SJSA1 (cell line): Measurements from ENCODE around the gene MED16. TPM values are rescaled to one million over a fixed set of nuclear protein-coding genes. Genes with fewer than 3 reads are reported as not detected.
"Not testable (repeated sequence)": the region's sequence is repeated elsewhere in the genome, so short reads cannot be mapped to it uniquely, and the experiment has no call there.

Source experiments
- DNase-seq, 2 experiments: peaks; one replicate each; pipeline ENCODE4 v3.0.0-alpha.2; 2015 to 2020; ENCODE audit warnings: low spot score in 2 of 2, low read depth in 1 of 2
- H3K27ac ChIP-seq: fragments of 250-450 bp; sonication (Bioruptor Pico); 2 replicates; pipeline ENCODE4 v1.5.1; 2020; ENCODE audit warnings: mild to moderate bottlenecking, moderate library complexity
- H3K27me3 ChIP-seq: fragments of 250-450 bp; sonication (Bioruptor Pico); replicated peaks from 2 replicates; pipeline ENCODE4 v1.5.1; 2020; ENCODE audit warnings: mild to moderate bottlenecking, moderate library complexity
- H3K36me3 ChIP-seq: fragments of 250-450 bp; sonication (Bioruptor Pico); 2 replicates; pipeline ENCODE4 v1.5.1; 2020; ENCODE audit warnings: mild to moderate bottlenecking
- H3K4me1 ChIP-seq: fragments of 250-450 bp; sonication (Bioruptor Pico); replicated peaks from 2 replicates; pipeline ENCODE4 v1.6.1; 2021; ENCODE audit warnings: mild to moderate bottlenecking
- H3K4me3 ChIP-seq: fragments of 250-450 bp; sonication (Bioruptor Pico); 2 replicates; pipeline ENCODE4 v1.5.1; 2020; ENCODE audit warnings: mild to moderate bottlenecking
- H3K9me3 ChIP-seq: fragments of 250-450 bp; sonication (Bioruptor Pico); replicated peaks from 2 replicates; pipeline ENCODE4 v1.5.1; 2020; ENCODE audit warnings: mild to moderate bottlenecking
- total RNA-seq: library from RNA; depleted of rRNA; stranded (reverse); fragments of >200 nt; shearing (Covaris generic); gene quantifications from 2 replicates; pipeline ENCODE4 v1.2.3, GENCODE V29; 2014

MED16 gene
- total RNA-seq, 1 experiment from 2014 or later, result 17.2 TPM

DNA sequence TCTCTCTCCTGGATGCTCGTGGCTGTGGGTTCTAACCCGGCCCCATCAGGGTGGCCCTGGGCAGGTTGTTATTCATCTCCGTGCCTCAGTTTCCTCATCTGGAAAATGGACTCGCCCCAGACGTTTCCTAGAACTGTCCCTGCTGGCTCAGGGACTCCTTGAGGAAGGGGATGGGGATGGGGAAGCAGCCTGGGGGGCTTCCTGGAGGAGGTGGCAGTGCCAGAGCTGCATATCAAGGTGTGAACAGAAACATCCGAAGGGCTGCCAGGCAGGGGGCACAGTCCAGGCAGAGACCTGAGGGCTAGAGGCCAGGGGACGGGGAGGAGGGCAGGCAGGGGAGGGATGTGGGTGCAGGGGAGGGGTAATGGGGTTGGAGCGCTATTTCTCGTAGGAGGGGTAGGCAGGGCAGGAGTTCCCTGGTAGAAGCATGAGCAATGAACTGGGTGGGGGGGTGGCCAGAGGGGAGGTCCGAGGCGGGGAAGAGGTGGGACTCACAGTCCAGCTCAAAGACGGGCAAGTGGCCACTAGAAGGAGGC, 44.5 kb downstream of the MED16 start:
- no peak for DNase-seq
- H3K36me3 ChIP-seq, result no peaks in the 10 kb centered on the region
- peaks cover 30% of the 10 kb centered on the region for H3K27me3 ChIP-seq
- no peak overlapping the region for H3K4me3 ChIP-seq
- no peaks in the 10 kb centered on the region for H3K9me3 ChIP-seq
- H3K27ac ChIP-seq, result no peak overlapping the region
- H3K4me1 ChIP-seq, result peaks cover 11% of the 10 kb centered on the region

DNA sequence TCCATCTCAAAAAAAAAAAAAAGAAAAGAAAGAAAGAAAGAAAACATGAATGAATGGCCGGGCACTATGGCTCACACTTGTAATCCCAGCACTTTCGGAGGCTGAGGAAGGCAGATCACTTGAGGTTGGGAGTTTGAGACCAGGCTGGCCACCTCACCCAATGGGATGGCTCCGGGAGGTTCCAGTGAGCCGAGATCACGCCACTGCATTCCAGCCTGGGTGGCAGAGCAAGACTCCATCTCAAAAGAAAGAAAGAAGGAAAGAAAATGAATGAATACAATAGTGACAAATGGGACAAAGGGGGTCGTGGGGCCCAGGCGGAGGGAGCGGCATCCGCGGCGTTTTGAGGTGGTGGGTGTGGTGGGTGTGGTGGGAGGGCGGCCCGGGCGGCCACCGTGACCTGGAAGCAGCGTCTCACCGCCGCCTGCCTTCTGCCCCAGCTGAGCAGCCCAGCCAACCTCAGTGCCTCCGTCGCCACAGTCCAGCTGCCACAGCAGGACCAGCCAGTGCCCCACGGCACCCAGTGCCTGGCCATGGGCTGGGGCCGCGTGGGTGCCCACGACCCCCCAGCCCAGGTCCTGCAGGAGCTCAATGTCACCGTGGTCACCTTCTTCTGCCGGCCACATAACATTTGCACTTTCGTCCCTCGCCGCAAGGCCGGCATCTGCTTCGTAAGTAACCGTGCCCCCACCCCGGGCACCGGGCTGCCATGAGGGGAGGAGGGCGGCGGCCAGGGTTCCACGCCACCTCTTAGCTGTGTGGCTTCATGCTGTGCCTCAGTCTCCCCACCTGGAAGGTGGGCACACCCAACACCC, 47.1 kb downstream of the MED16 start:
- H3K9me3 ChIP-seq, result no peaks in the 10 kb centered on the region
- no peak for DNase-seq
- H3K27me3 ChIP-seq, result peaks cover 40% of the 10 kb centered on the region
- no peak overlapping the region for H3K4me3 ChIP-seq
- peaks cover 14% of the 10 kb centered on the region for H3K4me1 ChIP-seq
- H3K36me3 ChIP-seq, result no peaks in the 10 kb centered on the region
- no peak overlapping the region for H3K27ac ChIP-seq

DNA sequence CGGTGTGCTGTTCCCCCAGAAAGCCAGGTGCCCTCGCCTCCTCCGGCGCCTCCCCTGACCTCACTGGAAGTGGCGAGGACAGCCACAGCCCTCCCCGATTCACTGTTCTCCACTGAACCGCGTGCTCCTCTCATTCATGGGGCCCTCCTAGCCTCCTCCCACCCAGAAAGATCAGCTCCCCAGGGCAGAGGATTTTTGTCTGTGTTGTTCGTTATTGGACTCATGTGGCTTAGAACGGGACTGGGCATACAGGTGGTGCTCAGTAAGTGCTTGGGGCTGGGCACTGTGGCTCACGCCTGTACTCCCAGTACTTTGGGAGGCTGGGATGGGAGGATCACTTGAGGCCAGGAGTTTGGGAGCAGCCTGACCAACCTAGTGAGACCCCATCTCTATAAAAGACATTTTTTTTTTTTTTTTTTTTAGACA, 48.4 kb downstream of the MED16 start:
- H3K9me3 ChIP-seq, result no peaks in the 10 kb centered on the region
- H3K4me1 ChIP-seq, result peaks cover 8% of the 10 kb centered on the region
- no peak overlapping the region for H3K4me3 ChIP-seq
- no peaks in the 10 kb centered on the region for H3K36me3 ChIP-seq
- H3K27me3 ChIP-seq, result peaks cover 40% of the 10 kb centered on the region
- no peak overlapping the region for H3K27ac ChIP-seq
- DNase-seq, result no peak

DNA sequence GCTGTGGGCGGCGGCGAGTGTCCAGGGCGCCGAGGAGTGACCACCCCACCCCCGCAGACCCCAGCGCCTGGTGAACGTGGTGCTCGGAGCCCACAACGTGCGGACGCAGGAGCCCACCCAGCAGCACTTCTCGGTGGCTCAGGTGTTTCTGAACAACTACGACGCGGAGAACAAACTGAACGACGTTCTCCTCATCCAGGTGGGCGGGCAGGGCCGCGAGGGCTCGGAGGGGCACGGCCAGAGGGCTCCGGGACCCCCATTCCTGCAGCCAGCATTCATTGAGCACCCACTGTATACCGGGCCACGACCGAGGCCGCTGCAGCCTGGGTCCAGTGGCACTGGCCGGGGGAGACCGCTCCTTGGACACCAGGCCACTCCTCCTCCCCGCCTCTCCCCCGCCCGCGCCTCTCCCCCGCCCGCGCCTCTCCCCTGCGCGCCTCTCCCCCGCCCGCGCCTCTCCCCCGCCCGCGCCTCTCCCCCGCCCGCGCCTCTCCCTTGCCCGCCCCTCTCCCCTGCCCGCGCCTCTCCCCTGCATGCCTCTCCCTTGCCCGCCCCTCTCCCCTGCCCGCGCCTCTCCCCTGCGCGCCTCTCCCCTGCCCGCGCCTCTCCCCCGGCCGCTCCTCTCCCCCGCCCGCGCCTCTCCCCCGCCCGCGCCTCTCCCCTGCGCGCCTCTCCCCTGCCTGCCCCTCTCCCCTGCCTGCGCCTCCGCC, 49.0 kb downstream of the MED16 start:
- Histone ChIP-seq H3K4me1 (peaks cover 9% of the 10 kb centered on the region), H3K27me3 (peaks cover 40% of the 10 kb centered on the region), H3K36me3 (no peaks in the 10 kb centered on the region), H3K4me3 (no peak overlapping the region), H3K27ac (no peak overlapping the region), H3K9me3 (no peaks in the 10 kb centered on the region)
- no peak for DNase-seq

DNA sequence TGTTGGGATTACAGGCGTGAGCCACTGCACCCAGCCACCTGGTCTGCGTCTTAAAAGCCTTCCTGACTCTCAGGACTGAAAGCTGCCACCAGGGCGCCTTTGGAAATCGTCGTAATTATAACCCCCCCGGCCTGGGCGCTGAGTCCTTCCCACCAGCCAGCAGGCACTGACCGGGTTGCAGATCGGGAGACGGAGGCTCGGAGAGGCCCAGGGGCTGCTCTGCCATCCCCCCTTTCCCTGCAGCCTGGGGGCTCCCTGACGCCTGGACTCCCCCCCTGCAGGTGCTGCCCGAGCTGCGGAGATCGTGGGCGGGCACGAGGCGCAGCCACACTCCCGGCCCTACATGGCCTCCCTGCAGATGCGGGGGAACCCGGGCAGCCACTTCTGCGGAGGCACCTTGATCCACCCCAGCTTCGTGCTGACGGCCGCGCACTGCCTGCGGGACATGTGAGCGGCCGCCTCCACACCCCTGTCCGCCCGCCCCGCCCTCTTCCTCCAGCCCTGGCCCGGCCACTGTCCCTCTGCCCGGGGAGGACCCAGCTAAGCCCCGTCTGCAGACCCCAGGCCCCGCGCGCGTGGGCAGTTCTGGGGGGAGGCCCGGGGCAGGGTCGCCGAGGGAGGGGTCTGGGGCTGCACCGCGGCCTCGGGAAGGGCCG, 49.7 kb downstream of the MED16 start:
- H3K4me3 ChIP-seq, result no peak overlapping the region
- no peak overlapping the region for H3K27ac ChIP-seq
- peaks cover 13% of the 10 kb centered on the region for H3K4me1 ChIP-seq
- DNase-seq, result no peak
- no peaks in the 10 kb centered on the region for H3K9me3 ChIP-seq
- peaks cover 40% of the 10 kb centered on the region for H3K27me3 ChIP-seq
- H3K36me3 ChIP-seq, result no peaks in the 10 kb centered on the region

DNA sequence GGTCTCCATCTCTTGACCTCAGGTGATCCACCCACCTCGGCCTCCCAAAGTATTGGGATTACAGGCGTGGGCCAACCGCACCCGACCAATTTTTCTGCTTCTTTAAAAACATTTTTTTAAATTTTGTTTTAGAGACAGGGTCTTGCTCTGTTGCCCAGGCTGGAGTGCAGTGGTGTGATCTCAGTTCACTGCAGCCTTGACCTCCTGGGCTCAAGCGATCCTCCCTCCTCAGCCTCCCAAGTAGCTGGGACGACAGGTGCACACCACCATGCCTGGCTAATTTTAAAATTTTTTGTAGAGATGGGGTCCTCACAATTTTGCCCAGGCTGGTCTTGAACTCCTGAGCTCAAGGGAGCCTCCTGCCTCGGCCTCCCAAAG, 50.2 kb downstream of the MED16 start:
- peaks cover 13% of the 10 kb centered on the region for H3K4me1 ChIP-seq
- H3K27me3 ChIP-seq, result peaks cover 38% of the 10 kb centered on the region
- not testable (repeated sequence) for H3K9me3 ChIP-seq, H3K4me3 ChIP-seq, DNase-seq, H3K27ac ChIP-seq, H3K36me3 ChIP-seq

DNA sequence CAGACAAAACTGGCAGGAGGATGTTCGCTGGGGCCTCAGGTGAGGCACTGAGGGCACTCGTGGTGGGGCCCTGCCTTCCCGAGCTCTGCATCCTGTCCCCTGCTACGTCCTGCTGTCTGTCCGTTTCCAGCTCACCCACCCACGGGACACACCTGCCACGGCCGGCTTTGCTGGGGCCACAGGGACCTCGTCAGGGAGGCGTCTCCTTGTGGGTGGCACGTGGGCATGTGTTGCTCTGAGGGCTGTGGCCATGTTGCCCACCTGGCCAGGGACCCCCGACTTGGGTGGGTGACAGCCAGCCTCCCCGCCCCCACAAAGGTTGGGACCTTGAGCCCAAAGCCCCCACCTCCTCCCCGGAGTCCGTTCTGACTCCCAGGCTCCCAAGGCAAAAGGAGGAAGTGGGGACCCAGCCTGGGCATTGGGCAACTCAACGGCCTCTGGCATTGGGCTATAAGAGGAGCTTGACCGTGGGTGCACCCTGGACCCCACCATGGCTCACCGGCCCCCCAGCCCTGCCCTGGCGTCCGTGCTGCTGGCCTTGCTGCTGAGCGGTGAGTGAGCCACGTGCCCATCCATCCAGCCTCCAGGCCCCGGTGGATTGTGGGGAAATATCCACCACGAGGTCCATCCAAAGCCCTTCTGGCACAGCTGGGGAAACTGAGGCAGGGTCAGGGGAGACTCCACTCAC, 52.3 kb downstream of the MED16 start, which contains the start of gene PRTN3:
PRTN3 (plus strand) TSS at position 481 of the 688 bp plus-strand sequence; CDS start at position 491, 10 bp downstream.
- H3K4me1 ChIP-seq, result peaks cover 13% of the 10 kb centered on the region
- H3K27me3 ChIP-seq, result peaks cover 24% of the 10 kb centered on the region
- no peak for DNase-seq
- H3K9me3 ChIP-seq, result no peaks in the 10 kb centered on the region
- H3K36me3 ChIP-seq, result no peaks in the 10 kb centered on the region
- H3K27ac ChIP-seq, result no peak within 1 kb of the TSS
- no peak within 1 kb of the TSS for H3K4me3 ChIP-seq

DNA sequence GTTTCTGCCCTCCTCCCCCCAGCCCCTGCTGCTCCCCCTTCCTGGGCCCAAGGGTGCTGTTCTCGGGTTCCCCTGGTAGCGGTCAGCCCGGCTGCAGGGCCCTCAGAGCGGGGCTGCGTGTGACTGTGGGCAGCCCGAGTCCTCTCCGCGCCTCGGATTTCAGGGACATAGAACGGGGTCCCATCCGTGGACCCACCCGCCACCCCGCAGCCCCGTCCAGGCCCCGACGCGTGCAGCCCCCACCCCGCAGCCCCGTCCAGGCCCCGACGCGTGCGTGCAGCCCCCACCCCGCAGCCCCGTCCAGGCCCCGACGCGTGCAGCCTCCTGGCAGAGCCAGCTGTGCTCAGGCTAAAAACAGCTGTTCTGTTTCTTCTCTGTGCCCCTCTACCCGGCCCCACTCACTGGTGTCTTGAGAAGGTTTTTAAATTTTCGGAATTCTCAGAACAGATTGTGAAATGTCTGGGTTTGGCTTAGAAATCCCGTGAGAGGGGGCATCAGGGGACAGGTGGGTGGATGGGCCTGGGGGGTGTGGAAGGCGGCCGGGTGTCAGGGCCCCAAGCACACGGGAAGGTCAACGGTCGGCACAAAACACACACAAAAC, 57.7 kb downstream of the MED16 start:
- Histone ChIP-seq H3K4me1 (peaks cover 5% of the 10 kb centered on the region), H3K9me3 (no peaks in the 10 kb centered on the region), H3K27ac (no peak overlapping the region), H3K4me3 (no peak overlapping the region), H3K27me3 (no peaks in the 10 kb centered on the region; the same call in 1 of the 2 replicates), H3K36me3 (no peaks in the 10 kb centered on the region)
- no peak for DNase-seq

DNA sequence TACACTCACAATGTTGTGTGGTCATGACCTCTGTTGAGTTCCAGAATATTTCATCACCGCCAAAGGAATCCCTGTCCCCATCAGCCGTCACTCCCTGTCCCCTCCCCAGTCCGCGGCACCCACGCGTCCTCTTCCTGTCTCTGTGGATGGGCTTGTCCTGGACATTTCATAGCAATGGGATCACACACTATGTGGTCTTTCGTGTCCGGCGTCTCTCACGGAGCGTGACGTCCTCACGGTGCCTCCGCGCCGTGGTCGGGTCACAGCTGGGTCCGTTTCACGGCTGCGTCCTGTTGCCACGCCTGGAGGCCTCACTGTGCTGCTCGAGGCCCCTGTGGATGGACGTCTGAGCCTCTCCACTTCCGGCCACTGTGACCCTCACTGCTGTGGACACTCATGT, 58.8 kb downstream of the MED16 start:
- no peak for DNase-seq
- no peak overlapping the region for H3K4me3 ChIP-seq
- no peak overlapping the region for H3K27ac ChIP-seq
- H3K9me3 ChIP-seq, result no peaks in the 10 kb centered on the region
- peaks cover 5% of the 10 kb centered on the region for H3K4me1 ChIP-seq
- no peaks in the 10 kb centered on the region for H3K36me3 ChIP-seq
- H3K27me3 ChIP-seq, result no peaks in the 10 kb centered on the region; the same call in 1 of the 2 replicates

DNA sequence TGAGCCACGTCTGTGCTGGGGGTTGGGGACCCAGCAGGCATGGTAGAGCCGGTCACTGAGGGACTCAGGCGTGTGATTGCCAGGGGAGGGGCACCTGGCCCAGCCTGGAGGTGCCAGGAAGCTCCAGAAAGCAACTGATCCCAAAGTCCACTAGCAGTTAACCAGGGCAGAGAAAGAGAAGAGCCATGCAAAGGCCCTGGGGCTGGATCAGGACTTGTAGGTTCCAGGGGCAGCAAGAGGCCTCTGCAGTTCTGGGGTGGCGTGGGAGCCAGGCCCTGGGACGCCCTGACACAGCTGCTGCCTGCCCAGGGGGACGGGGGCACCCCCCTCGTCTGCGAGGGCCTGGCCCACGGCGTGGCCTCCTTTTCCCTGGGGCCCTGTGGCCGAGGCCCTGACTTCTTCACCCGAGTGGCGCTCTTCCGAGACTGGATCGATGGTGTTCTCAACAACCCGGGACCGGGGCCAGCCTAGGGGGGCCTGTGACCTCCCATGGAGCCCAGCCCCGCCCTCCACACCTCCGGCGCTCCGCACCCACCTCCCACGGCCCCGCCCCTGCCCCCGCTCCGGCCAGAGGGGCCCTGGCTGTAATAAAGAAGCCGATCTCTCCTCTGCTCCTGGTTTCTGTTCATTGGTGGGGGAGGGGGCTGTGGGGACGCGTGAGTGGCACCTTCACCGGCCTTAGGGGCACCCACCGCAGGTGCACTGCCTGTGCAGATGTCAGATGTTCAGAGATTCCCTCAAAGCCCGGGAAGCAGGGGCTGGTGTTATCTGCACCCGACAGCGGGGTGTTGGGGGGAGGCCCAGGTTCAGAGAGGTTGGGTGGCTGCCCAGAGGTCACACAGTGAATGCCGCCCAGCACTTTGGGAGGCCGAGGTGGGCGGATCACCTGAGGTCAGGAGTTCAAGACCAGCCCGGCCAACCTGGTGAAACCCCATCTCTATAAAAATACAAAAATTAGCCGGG, 61.3 kb downstream of the MED16 start:
- no peaks in the 10 kb centered on the region for H3K36me3 ChIP-seq
- no peaks in the 10 kb centered on the region; the same call in 1 of the 2 replicates for H3K27me3 ChIP-seq
- no peak overlapping the region for H3K27ac ChIP-seq
- H3K4me1 ChIP-seq, result no peaks in the 10 kb centered on the region
- H3K4me3 ChIP-seq, result no peak overlapping the region
- H3K9me3 ChIP-seq, result no peaks in the 10 kb centered on the region
- DNase-seq, result no peak

DNA sequence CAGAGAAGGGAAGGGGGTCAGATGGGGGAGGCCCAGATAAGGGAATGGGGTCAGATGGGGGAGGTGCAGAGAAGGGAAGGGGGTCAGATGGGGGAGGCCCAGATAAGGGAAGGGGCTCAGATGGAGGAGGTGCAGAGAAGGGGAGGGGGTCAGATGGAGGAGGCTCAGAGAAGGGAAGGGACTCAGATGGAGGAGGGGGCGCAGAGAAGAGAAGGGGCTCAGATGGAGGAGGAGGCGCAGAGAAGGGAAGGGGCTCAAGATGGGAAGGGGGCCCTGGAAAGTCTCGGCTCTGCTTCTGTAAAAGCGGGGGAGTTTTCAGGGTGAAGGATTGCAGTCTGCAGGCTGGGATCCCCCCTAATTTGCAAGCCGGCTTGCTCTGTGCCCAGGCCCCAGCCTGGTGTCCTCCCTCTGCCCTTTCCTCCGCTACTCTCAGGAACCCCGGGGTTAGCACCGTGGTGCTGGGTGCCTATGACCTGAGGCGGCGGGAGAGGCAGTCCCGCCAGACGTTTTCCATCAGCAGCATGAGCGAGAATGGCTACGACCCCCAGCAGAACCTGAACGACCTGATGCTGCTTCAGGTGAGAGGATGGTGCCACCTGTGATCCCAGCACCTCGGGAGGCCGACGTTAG, 63.7 kb downstream of the MED16 start:
- H3K9me3 ChIP-seq, result no peaks in the 10 kb centered on the region
- no peak overlapping the region for H3K4me3 ChIP-seq
- no peaks in the 10 kb centered on the region for H3K4me1 ChIP-seq
- H3K27ac ChIP-seq, result no peak overlapping the region
- H3K27me3 ChIP-seq, result no peaks in the 10 kb centered on the region
- no peaks in the 10 kb centered on the region for H3K36me3 ChIP-seq
- DNase-seq, result no peak
